ENCODE results near the gene DPYSL4.

Gene DPYSL4

DNA sequence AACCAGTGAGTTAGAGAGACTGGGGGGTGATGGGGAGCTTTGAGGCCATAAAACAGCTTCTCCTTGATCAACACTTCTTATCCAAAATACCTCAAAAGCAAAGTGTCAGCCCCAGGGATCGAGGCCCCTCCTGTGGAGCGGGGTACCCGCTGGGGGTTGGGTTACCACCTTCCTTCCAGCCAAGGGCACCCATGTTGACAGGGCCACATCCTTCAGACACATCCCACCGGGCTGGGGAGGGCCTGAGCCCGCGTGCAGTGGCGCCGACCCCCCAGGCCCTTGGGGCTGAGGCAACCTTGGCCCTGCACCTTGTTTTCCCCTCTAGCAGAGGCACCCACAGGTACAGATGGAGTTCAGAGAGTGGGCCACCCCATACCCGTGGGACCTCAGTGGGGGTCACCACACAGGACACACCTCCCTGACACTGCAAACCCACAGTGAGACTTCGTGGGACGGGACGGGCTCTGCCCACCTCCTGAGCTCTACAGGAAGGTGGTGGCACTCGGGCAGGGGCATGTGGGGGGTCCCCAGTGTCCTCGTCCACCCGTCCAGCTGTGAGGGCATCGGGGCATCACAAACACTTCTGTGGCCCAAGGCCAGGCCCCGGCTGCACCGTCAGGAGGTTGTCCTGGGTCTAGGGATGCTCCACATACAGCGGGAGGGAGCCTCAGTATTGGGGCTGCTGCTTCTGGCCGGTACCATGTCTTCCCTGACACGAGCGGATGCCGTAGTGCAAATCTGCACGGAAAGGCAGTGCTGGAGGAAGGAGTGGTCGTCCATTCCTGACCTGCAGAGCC, 10.7 kb downstream of the DPYSL4 start:
- DNase-seq = no peak

DNA sequence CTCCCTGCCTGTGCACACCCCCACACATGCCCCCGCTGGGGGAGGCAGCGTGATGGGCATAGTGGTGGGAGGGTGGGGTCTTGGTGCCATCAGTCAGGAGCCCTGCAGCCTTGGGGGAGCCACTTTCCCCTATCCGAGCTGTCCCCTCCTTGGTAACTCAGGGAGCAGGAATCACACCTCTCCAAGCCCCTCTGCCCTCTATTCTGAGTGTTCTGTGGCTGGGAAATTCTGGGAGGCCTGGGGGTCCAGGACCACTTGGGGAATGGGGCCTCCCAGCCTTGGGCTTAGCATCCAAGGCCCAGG, 11.3 kb downstream of the DPYSL4 start:
- DNase-seq = no peak

DNA sequence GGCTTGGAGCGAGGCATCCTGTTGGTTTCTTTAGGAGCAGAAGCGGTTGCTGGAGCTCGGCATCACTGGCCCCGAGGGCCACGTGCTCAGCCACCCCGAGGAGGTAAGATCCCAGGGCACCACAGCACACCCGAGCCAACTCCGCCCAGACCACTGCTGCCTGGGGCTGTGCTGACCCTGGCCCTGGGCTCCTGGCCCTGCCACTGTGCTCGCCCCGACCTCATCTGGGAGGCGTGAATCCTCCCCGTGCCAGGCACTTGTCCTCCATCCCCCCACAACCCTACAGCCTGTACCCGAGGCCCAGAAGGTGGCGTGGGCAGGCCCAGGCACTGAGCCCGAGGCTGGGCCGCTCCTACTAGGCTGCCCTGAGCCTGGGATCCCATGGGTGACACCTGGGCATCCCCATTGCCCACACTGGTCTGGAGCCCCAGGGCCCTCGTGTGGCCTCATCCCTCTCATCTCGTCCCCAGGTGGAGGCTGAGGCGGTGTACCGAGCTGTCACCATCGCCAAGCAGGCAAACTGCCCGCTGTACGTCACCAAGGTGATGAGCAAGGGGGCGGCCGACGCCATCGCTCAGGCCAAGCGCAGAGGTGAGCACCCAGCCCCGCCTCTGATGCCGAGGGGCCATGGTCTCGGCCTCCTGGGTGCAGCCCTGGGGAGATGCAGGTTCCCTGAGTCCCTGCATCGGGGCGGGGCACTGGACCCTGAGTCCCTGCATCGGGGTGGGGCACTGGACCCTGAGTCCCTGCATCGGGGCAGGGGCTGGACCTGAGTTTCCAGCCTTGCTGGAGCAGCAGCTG, 11.8 kb downstream of the DPYSL4 start:
- no peak for DNase-seq

DNA sequence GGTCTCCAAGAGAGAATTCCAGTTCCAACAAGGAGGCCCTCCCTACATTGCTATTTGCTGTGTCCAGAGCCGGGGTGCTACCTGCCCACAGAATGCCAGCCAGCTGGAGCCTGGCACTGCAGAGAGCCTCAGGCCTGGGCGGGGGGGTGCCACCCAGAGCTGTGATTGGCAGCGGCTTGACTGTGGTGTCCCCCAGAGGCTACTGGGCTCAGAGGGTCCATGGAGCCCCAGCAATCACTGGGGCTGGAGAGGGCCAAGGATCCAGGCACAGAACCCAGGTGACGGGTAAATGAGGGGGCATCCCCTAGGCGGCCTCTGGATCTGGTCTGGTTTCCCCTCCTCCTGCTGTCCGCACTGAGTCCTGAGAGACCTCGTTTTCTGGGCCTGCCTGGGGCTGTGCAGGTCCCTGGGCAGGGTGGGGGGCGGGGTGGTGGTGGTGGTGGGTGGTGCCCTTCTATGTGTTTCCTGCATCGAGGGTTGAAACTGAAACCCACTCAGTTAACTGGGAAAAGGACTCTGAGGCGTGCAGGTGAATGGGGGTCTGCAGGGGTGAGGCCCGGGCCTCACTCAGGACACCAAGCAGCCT, 12.6 kb downstream of the DPYSL4 start:
- no peak for DNase-seq

DNA sequence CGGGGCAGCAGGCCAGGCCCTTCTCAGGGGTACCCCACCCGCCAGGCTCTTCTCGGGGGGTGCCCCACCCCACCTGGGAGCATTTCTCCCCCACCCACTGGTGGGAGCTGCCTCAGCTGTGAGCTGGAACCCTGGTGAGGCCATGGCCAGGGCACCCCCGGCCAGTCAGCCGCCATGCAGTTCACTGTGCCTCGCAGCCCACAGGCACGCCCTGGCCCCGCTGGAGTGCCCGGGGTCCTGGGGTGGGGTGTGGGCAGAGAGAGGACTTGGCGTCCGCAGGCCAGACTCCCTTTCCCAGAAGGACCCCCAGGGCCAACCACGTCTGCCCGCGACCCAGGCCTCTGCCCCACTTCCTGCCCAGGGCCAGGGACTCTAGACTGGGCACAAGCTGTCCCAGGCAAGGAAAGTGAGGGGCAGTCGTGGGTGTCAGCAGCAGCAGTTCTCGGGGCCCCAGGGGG, 13.1 kb downstream of the DPYSL4 start:
- no peak for DNase-seq

DNA sequence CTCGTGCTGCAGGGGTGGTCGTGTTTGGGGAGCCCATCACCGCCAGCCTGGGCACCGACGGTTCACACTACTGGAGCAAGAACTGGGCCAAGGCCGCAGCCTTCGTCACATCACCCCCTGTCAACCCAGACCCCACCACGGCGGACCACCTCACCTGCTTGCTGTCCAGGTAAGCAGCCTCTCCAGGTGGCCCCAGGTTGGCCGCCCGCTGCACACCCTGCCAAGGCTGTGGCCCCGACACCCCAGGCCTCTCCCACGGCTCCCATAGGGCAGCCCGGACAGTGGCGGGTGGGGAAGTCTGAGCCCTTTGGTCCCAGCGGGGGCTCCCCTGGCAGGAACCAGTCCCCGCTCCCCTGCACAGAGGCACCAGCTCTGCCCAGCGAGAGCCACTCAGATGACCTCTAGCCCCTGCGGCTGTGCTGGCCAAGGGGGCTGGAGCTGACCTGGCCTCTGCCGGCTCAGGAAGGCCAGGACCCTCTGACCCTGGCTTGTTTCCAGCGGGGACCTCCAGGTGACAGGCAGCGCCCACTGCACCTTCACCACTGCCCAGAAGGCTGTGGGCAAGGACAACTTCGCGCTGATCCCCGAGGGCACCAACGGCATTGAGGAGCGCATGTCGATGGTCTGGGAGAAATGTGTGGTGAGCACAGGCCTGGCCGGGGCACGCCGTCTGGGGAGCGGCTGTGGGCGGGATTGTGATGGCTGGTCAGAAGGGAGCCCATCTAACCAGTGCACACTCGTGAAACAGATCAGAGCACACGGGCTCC, 13.8 kb downstream of the DPYSL4 start:
- no peak for DNase-seq

DNA sequence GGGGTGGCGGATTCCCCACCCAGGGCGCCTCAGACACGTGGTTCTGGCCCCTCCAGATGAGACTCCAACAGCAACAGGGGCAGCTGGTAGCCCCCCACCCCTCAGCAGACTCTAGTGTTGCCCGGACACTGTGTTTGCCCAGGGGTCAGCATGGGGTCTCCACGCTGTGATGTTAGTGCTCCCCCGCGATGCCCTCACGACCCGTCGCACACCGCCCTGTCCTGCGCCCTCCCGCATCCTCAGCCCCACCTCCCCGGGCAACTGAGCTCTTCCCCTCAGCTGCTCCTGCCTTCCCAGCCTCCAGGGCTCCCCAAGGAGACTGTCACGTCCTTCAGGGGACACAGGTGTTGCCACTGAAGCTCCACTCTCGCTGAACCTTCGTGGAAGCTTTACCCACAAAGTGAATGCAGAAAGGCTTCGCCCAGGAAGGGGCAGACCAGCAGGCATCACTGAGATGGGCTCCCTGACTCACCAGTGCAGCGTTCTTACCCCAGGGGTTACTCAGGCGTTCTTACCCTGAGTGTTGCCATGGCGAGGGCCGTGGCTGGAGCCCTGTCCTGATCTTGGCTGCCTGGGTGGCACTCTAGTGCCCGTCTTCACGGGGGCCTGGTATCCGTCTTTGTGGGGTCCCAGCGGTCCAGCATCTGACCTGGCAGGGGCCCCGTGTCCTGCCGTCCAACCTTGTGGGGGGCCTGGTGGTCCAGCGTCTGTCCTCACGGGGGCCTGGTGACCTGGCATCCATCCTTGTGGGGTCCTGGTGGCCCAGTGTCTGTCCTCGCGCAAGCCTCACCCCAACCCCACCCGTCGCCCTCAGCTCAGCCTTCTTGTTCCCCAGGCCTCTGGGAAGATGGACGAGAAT, 14.6 kb downstream of the DPYSL4 start:
- DNase-seq = no peak

DNA sequence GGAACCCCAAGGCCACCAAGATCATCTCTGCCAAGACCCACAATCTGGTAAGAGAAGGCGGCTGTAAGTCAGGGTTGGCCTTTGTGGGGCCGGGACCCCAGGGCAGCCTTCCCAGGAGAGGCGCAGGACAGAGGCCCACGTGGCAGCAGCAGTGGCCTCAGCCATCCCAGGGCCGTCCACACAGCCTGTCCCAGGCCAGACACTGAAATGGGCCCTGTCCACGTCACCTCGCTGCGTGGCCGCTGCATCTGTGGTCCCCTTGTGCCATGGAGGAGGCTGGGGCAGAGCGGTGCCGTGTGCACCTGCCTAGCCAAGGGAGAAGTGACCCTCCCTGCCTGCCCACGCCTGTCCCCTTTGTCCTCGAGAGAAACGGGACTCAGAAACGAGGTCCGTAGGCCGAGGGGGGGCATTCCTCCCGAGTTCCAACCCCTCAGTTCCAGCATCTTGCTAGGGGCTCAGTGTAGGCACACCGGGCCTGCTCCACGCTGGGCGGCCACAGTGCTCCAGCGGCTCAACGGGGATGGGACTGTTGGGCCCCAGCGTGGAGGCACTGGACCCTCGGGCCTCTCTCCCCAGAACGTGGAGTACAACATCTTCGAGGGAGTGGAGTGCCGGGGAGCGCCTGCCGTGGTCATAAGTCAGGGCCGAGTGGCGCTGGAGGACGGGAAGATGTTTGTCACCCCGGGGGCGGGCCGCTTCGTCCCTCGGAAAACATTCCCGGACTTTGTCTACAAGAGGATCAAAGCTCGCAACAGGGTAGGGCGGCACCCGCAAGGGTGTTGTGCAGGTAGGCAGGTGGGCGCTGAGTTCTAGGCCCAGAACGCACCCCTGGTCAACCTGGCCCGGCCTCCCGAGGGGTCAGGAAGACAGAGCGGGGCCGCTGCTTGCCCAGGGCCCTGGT, 15.6 kb downstream of the DPYSL4 start:
- no peak for DNase-seq

DNA sequence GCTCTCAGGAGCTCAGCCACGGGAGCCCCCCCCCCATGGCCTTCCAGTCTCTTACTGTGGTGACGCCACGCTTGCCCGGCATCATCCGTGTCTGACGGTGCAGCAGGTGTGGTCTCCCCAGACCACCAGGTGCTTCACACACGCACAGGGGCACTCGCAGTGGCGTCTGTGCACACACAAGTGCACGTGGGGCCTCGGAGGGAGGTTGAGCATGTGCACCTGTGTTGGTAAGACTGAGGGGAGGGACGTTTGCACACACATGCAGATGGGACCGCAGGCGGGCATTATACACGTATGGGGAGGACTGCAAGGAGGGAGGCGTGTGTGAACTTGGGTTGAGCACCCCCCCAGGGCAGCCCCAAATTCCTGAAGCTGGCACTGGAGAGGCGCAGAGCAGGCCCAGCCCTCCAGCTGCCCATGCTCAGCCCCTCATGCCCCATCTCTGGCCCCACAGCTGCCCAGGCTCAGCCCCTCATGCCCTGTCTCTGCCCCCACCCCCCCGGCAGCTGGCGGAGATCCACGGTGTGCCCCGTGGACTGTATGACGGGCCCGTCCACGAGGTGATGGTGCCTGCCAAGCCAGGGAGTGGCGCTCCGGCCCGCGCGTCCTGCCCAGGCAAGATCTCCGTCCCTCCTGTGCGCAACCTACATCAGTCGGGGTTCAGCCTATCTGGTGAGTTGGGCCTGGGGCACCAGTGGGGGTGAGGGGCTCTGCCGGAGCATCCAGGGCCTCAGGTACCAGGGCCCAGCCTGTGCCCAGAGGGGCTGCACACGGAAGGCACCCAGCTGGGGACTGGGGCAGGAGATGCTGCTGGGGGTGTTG, 16.7 kb downstream of the DPYSL4 start:
- DNase-seq = no peak

DNA sequence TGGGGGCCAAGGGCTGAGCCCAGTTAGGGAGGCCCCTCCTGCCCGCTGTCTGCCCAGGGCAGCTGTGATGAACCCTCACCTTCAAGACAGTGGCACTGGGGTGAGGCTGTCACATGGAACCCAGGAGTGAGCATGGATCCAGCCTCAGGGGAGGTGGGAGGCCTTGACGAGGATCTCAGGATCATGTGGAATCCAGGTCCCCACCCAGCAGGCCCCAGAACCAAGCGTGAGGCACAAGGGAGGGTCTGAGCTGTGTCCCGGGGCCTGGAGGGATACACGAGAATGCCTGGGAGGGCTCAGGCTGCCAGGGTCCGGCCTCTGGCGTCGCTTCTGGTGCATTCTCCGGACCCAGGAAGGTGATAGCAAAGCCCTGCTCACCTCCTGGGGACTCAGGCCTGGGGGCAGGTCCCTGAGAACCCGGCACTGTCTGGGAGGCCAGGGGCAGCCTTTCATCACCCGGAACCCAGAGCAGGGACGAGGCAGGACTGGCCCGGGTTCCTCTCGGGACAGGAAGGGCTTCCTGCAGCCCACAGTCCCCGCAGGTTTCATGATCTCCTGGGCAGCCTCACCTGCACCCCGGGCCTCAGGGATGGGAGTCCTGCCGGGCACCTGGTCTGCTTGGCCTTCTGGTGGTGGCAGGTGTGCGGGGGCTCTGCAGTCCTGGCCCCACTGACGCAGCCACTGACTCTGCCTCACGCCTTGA, 17.5 kb downstream of the DPYSL4 start:
- no peak for DNase-seq

DNA sequence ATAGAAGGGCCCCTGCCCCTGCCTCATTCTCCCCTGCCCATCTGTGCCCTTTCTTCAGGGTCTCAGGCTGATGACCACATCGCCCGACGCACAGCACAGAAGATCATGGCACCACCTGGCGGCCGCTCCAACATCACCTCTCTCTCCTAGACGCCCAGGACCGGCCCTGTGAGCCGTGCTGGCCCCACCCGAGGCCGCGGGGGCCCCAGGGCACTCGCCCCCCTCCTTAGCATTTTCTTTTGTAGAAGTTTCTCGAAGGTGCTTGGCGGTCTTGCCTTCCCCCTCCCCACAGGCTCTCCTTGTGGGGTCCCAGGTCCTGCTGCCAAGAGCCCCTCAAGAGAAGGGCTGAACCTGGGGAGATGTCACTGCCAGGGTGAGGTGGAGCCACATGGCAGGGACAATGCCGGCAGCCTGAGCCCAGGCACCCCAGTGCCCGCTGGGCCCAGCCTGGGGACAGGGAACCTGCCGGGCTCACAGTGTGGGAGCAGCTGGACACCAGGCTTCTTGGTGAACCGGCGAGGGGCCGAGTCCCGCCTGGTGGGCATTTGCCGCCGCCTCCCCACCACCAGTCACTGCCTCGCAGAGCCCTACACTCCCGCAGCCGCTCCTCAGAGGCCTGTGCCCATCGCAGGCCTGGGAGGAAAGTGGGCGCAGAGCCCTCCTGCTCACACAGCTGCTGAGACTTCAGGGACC, 18.2 kb downstream of the DPYSL4 start:
- DNase-seq = no peak

DNA sequence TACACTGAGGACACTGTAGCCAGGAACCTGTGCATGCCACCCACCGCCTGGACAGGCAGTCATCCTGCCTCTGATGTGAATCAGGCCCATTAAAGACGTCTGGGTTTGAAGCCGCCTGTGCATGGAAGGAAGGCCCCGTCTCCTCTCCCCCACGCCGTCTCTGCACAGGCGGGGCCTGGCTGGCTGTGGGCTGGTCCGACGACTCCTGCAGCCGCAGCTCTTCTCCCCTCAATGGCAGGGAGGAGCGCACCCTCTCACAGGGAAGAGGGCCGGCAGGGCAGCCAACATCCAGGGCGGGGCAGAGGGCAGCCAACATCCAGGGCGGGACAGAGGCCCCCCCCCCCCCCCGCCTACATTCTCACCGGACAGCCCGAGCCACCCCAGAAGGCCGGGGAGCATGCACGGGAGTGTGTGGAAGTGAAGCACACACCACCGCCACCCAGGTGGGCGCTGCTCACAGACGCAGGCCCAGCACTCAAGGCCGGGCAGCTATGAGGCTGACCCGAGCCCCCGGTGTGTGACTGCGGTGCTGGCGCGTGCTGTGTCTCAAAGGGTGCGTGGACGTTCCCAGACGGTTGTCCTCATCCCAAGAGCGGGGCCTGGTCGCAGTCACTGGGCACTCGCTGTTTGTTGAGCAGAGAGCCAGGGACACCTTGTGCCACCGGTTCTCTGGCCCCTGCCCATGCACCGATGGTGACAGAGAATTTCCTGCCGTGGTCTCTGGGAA, 19.1 kb downstream of the DPYSL4 start:
- no peak for DNase-seq

DNA sequence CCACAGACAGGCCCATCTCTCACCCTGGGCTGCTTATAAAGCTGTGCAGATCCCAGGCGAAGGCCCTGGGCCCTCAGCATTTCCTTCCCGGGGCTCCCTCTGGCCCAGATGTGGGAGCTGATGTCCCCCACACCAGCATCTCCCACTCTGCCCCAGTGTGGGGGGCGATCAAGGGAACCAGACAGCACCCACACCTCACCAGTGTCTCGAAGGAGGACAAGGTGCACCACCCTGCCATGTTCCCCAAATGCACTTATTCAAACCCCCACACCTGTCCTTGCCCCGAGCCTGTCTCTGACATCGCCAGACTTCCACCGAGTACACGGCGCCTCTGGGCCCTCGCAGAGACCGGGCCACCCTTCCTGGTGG, 19.6 kb downstream of the DPYSL4 start:
- DNase-seq = no peak

DNA sequence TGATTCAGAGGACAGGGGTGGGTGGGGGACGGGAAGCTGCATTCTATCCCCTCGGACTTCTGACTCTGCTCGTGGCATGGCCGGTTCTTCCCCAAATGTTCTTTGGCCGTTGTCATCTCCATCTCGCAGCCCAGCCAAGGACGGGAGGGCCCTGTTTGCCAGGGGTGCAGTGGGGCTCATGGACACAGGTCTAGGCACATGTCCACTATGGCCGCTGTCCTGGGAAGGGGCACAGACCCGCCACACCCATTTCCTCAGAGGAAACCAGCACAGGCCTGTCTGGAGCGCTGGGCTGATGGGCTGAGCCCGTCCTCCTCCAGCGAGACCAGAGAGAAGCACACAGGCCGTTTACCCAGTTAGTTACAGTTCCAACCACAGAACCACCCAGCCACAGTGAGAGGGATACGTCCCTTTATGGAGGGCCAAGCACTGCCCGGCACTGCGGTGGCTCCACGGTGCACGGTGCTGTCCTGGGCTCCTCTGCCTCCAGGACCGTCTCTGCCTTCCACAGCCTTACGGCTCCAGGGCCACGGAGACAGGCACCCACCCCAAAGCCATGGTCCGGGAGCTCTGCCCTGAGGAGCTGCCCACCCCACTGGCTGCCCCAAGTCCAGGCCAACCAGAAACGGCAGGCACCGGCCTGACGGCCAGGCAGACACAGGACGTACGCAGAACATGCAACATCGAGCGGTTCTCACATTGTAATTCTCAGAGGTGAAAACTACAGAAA, 20.2 kb downstream of the DPYSL4 start:
- DNase-seq = no peak

DNA sequence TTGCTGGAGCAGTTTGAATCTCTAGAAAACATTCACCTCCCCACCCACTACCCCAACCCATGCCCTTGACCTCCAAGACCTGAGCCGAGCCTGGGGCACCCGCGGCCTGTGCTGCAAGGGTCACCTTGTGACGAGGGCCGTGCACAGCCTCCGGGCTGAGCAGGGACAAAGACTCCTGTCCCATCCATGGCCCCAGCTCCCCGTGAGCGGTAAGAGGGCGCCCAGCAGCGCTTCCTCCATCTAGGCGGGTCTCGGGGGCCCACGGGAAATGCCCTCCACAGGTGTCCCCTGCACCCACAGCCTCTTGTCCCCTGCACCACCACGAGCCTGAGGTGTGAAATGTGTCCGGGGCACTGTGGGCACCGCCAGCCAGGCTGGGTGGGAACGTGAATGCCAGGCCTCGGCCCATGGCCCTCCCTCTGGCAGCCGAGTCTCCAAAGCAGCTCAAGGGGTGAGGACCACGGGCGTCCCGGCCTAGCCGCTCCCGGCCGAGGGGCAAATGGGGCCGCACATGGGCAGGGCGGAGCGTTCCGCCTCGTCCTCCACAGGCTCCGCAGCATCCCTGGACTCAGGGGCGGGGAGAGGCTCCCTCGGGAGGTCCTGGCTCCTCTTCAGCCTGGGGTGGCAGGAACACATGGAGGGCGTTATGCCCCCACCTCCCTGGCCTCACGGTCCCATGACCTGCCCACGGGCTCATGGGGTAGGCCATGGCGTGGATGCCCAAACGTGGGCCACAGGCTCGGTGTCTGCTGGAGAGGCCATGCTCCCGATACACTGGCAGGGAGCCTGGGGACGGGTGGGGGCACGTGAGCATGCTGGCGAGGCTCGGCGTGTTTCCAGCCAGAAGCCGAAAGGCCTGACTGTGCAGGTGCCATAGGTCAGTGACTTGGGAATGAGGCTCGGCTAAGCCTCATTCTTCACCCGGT, 21.1 kb downstream of the DPYSL4 start:
- DNase-seq = no peak

DNA sequence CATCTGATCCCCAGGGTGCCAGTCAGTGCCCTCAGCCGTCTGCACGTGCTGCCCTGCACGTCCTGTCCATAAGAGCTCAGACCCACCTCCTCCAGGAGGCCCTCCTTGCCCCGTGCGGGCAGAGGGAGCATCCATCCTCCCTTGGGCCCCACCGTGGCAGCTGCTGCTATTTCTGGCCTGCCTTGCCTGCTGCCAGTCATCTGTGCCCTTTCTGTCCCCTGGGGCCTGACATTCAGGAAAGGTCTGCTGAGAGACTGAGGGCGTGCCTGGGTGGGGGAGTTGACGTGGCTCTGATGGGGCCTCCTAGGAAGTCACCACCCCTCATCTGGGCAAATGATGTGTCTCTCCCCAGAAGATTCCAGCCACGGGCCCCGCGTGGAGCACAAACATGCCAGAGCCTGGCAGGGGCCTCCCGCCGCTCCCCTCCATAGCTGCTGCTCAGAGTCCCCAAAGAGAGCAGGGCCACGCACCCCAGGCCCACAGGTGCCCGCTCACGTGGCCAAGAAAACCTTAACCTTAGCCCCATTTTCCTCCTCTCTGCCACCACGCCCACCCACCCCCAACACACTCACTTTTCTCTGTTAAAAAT, 21.8 kb downstream of the DPYSL4 start:
- DNase-seq = no peak
